HG03108 (cell line): ENCODE results near the gene TCEAL4.
A peak's percentile ranks its signal among the peaks of the same experiment; 100 is the strongest.

Source experiments
- ATAC-seq: cut with Tn5 transposase; IDR thresholded peaks from one replicate; pipeline ENCODE4 v1.9.1; 2021; ENCODE audit warnings: moderate library complexity; ENCODE audit not compliant: unreplicated experiment

Gene TCEAL4

DNA sequence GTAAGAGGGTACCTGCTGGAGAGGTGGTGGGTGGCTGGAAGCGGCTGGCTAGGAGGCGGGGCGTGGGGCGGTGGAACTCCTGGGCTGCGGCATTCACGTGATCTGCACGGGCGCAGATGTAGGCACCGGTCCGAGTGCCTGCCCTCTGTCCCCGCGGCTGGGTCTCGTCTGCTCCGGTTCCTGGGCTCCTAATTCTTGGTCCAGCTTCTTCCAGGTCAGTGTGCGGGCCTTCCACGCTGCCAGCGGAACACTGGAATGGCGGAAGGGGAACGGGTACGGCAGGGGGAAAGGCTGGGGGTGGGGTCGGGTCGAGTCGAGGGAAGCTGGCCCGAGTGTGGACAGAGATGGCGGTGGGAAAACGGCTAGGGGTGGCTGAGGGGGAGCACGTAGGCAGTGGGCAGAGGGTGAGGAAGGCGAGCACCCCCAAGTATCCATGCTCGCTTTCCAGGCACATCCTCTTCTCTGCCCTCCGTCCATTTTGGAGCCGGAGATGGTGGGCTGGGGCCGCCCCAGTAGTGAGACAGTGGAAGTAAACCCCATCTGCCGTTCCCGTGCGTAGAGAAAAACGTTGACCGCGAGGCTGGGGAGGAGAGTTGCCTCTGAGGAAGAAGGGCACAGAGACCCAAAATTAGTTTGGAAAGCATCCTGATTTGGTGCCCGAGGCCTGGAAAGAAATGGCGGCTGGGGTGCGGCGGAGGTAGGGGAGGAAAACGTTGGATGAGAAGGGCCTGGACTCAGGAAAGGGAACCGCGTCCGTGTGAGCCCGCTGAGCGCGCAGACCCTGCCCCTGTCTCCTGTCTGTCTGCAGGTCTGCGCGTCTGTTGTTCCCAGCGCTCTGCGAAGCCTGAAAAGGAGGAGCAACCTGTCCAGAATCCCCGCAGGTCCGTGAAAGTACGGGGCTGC lies at the start of gene TCEAL4:
Gene TCEAL4, plus strand, starts transcription at position 105 of the 903 bp plus-strand sequence. CDS start 1,161 bp downstream, outside the sequence.
- ATAC-seq, result peak; percentile 88

DNA sequence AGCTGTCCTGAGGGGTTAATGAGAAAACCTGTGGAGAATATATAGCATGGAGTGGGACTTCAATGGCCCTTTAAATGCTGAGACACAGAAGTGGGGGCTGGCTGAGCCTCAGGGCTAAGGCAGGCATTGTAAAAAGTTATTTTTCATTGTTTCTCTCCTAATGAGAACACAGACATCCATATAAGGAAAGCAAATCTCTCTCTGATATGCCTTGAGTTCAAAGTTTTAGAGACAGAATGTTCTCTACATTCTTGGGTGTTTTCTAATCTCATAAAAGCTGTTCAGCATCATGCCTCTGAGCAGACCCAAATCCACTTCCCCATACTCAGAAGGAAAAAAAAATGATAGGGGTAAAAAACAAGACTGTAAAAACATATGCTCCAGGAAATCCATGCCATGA lies 49.2 kb upstream of the TCEAL4 start:
- no peak for ATAC-seq

GRCh38 chrX:103536732-103537131 lies 48.6 kb upstream of the TCEAL4 start:
- ATAC-seq, result no peak

GRCh38 chrX:103537871-103538387 lies 47.4 kb upstream of the TCEAL4 start:
- ATAC-seq, result no peak

DNA sequence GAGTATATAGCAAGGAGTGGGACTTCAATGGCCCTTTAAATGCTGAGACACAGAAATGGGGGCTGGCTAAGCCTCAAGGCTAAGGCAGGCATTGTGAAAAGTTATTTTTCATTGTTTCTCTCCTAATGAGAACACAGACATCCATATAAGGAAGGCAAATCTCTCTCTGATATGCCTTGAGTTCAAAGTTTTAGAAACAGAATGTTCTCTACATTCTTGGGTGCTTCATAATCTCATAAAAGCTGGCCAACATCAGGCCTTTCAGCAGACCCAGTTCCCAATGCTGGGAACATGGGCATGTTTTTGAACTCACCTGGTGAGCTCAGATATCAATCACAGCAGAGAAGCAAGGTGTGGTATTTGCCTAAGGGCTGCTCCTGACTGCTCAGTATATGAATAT lies 46.6 kb upstream of the TCEAL4 start:
- ATAC-seq, result no peak

GRCh38 chrX:103539695-103540094 lies 45.6 kb upstream of the TCEAL4 start:
- no peak for ATAC-seq

GRCh38 chrX:103540145-103540544 lies 45.2 kb upstream of the TCEAL4 start:
- no peak for ATAC-seq

DNA sequence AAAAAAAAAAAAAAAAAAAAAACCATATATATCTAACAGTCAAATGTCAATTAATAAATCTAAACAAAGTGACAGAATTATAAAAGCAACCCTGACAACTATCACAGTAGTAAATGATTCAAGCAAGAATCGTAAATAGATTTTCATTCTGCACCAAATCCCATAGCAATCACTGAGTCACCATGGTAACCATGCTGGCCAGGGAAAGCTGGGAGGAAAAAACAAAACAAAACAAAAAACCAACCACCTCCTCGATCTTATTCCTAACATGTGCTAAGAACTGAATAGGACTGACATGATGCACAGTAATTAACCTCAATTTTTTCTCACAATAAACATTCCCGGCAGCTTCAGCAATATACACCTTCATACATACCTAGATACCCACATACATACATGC lies 35.4 kb upstream of the TCEAL4 start:
- no peak for ATAC-seq

DNA sequence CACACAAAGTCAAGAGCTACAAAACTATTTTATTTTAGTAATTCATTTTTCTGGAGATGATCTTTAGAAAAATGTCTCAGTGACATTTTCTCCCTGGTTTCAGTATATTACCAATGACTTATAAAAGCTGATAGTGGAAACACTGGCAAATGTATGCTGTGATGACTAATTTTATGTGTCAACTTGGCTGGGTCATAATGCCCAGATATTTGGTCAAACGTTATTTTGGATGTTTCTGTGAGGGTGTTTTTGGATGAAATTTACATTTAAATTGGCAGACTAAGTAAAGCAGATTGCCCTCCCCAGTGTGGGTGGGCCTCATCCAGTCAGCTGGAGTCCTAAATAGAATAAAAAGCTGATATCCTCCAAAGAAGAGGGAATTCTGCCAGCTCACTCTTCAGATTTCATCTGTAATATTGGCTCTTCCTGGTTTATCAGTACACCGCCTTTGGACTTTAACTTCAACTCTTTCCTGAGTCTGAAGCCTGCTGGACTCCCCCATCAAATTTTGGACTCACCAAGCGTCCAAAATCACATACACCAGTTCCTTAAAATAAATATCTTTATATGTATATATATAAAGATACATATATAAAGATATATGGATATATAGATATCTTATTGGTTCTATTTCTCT lies 34.8 kb upstream of the TCEAL4 start:
- no peak for ATAC-seq

- ATAC-seq, result no peak
These were observed 33.1 kb upstream of the TCEAL4 start for GRCh38 chrX:103552236-103552635.

- ATAC-seq, result peak; percentile 87
These were observed 30.5 kb upstream of the TCEAL4 start for GRCh38 chrX:103554687-103555424.

GRCh38 chrX:103556963-103557612 lies 28.2 kb upstream of the TCEAL4 start:
- no peak for ATAC-seq

DNA sequence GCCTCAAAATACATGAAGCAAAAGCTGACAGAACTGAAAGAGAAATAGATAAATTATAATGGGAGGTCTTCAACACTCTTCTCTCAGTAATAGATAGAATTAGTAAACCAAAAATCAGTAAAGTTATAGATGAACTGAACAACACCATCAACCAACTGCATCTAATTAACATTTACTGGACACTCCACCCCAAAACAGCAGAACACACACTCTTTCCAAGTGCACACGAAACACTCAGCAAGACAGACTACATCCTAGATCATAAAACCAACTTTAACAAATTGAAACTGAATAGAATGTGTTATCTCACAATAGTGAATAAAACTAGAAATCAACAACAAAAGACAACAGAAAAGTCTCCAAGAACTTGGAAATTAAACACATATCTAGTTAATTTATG lies 25.1 kb upstream of the TCEAL4 start:
- ATAC-seq, result no peak

DNA sequence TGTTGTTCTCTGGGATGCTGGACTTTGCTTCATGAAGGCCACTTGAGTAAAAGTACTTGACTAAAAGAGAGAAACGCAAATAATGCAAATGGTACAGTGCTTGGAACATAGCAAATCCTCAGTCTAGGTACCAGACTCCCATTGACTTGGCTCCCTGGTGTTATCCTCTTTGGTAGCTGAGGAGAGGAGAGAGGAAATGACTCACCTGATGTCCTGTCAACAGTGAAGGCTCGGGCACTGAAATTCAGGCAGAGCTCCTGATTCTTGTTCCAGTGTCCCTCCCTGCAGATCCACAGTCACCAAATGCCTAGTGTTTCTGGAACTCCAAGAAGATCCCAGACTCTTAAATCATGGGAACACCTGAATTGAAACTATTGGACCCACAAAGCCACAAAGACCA lies 22.5 kb upstream of the TCEAL4 start:
- no peak for ATAC-seq

DNA sequence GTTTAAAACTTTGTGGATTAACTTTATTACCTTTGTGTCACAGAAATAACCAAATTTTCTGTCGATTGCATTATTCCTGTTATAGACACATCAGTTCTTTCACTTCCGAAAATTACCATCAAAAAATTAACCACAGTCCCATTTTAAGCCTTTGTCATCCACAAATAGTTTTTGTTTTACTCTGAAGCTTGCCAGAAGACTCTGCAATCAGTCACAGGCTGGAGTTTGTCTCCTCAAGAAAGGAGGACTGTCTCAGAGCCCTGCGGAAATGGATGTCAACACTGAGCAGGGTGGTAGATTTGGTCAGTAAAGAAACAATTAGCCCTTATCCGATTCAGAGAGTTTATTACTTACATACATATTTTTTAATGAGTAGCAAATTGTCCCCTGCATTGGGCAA lies 20.1 kb upstream of the TCEAL4 start:
- ATAC-seq, result no peak

DNA sequence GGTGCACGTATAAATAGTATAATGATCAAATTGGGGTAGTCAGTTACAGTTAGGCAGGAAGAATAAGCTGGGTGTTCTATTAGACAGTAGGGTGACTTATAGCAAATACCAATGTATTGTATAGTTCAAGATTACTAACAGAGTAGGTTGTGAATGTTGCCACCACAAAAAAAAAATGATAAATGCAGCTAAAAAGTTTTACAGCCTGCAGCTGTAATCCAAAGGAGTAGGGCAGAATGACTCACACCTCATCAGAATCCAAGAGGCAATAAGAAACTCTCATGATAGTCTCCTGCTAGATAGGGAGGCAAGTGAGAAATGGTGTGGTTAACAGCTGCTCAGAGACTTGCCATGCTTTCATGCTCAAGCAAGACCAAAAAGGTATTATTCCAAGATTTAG lies 19.6 kb upstream of the TCEAL4 start:
- no peak for ATAC-seq

- ATAC-seq, result no peak
These were observed 14.2 kb upstream of the TCEAL4 start for GRCh38 chrX:103571121-103571520.

DNA sequence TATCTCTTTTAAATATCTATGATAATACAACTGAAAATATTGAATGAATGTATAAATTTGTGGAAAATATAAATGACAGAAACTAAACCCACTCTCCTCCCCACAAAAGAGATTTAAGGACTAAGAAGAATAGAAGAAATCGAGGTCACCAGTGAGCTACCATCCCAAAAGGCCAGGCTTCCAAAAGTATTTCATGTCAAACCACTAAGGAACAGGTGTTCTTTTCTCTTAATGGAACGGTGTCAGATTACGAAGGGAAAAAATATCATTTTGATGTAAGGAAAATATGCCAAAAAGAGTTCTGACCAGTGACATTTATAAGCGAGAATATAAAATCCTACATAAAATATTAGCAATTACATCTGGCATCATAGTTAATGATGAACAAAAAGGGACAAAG lies 13.6 kb upstream of the TCEAL4 start:
- no peak for ATAC-seq

- ATAC-seq, result no peak
These were observed 12.1 kb upstream of the TCEAL4 start for GRCh38 chrX:103573202-103573601.

GRCh38 chrX:103584596-103584995 lies 719 bp upstream of the TCEAL4 start:
- no peak for ATAC-seq

- ATAC-seq, result no peak
These were observed 965 bp downstream of the TCEAL4 start for GRCh38 chrX:103586314-103586646.
